PC-9 (cell line): Measurements from ENCODE around the gene ECE2. TPM values are rescaled to one million over a fixed set of nuclear protein-coding genes. Genes with fewer than 3 reads are reported as not detected.

Experiments
- BruUV-seq: library from RNA; stranded (reverse); fragments of 400-500 nt; replicated peaks from 2 replicates; lab custom pipeline; 2021; lab: Mats Ljungman, UMichigan
- CTCF ChIA-PET: fragments of 300-600 bp; sonication (Branson Sonifier 250); formaldehyde crosslinking; loops from one replicate; lab custom pipeline; 2022; ENCODE audit warnings: antibody characterized with exemption; lab: Charles Lee
- POLR2A ChIA-PET: fragments of 300-600 bp; sonication (Branson Sonifier 250); formaldehyde crosslinking; loops from one replicate; lab custom pipeline; 2022; ENCODE audit warnings: antibody characterized with exemption; ENCODE audit not compliant: unreplicated experiment; lab: Charles Lee
- DNase-seq, 2 experiments: peaks; one replicate each; pipeline versions ENCODE4 v3.0.0 to v3.0.0-alpha.2; 2015 to 2022; ENCODE audit warnings: mixed read lengths in 1 of 2
- H2AFZ ChIP-seq: fragments of 200-600 bp; sonication (generic); 2 replicates; pipeline ENCODE4 v1.8.1; 2017; ENCODE audit warnings: antibody characterized with exemption
- H3F3A ChIP-seq: fragments of 200-600 bp; sonication (generic); 2 replicates; pipeline ENCODE4 v1.8.1; 2017; ENCODE audit warnings: antibody characterized with exemption, mild to moderate bottlenecking, low read depth; ENCODE audit not compliant: insufficient read depth
- H3K27ac ChIP-seq: fragments of 200-600 bp; sonication (generic); 2 replicates; pipeline ENCODE4 v1.6.1; 2016; ENCODE audit warnings: mixed run types
- H3K27me3 ChIP-seq: fragments of 200-600 bp; sonication (generic); 2 replicates; pipeline ENCODE4 v1.6.1; 2016; ENCODE audit warnings: low read depth, mixed run types; ENCODE audit not compliant: insufficient read depth
- H3K36me3 ChIP-seq: fragments of 200-600 bp; sonication (generic); 2 replicates; pipeline ENCODE4 v1.6.1; 2016; ENCODE audit warnings: low read depth, mixed run types
- H3K4me1 ChIP-seq: fragments of 200-600 bp; sonication (generic); replicated peaks from 2 replicates; pipeline ENCODE4 v1.6.1; 2016; ENCODE audit warnings: mixed run types; ENCODE audit not compliant: insufficient read depth
- H3K4me2 ChIP-seq: fragments of 200-600 bp; sonication (generic); 2 replicates; pipeline ENCODE4 v1.6.1; 2017; ENCODE audit warnings: mixed run types
- H3K4me3 ChIP-seq: fragments of 200-600 bp; sonication (generic); 2 replicates; pipeline ENCODE4 v1.6.1; 2016; ENCODE audit warnings: mixed run types
- H3K79me2 ChIP-seq: fragments of 200-600 bp; sonication (generic); 2 replicates; pipeline ENCODE4 v1.6.1; 2017; ENCODE audit warnings: low read depth, mixed run types
- H3K9me2 ChIP-seq: fragments of 200-600 bp; sonication (generic); 2 replicates; pipeline ENCODE4 v1.8.1; 2017; ENCODE audit warnings: mild to moderate bottlenecking; ENCODE audit not compliant: insufficient read depth
- H3K9me3 ChIP-seq: fragments of 200-600 bp; sonication (generic); 2 replicates; pipeline ENCODE4 v1.8.1; 2016; ENCODE audit warnings: low read depth; ENCODE audit not compliant: insufficient read depth
- H4K20me1 ChIP-seq: fragments of 200-600 bp; sonication (generic); 2 replicates; pipeline ENCODE4 v1.8.1; 2017; ENCODE audit not compliant: insufficient read depth
- CTCF ChIP-seq: fragments of 200-600 bp; sonication (generic); conservative IDR thresholded peaks from 2 replicates; pipeline ENCODE4 v1.6.1; 2017; ENCODE audit warnings: mixed run types, antibody characterized with exemption, mild to moderate bottlenecking, moderate library complexity
- EZH2 ChIP-seq: fragments of 200-600 bp; sonication (generic); IDR thresholded peaks from 2 replicates; pipeline ENCODE4 v1.8.0; 2017; ENCODE audit warnings: antibody characterized with exemption, low read depth
- intact Hi-C: fragments of 100-400 bp; cut with micrococcal nuclease; formaldehyde crosslinking; loops from one replicate; pipeline ENCODE4 v1.10.0; 2022; ENCODE audit not compliant: unreplicated experiment
- total RNA-seq: library from RNA; stranded (reverse); gene quantifications from 2 replicates; pipeline ENCODE4 v1.2.3, GENCODE V29; 2021

ECE2 gene
- total RNA-seq, 1 experiment from 2014 or later = not detected

- intact Hi-C loops = no loop called here
Measured at GRCh38 chr3:184236033-184236410, 39.8 kb upstream of the ECE2 start.

DNA sequence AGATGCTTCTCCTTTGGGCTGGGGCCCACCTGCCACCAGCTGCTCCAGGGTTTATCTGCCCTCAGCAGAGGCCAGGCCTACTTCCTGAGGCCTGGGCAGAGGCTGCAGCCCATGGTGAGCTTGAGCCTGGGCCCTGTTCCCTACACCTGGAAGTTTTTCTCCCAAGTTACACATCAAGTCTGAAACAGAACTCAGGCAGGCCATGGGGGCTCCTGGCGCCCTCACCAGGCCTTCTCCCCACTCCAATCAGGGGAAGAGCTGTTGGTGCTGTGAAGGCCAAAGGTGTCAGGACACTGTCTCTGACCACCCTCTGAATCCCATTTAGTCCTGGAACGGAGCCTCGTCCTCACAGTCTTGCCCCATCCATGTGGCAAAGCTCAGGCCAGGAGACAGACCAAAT is 39.2 kb upstream of the ECE2 start:
- H2AFZ ChIP-seq = no peak overlapping the region
- H3K4me3 ChIP-seq = no peak overlapping the region
- intact Hi-C loops = no loop called here
- no TSS peak for BruUV-seq
- peaks cover 15% of the 10 kb centered on the region for H3K27me3 ChIP-seq
- peaks cover 21% of the 10 kb centered on the region; the same call in 1 of the 2 replicates for H3F3A ChIP-seq
- no peaks in the 10 kb centered on the region for H3K9me2 ChIP-seq
- TF ChIP-seq CTCF = no peak
- TF ChIP-seq EZH2 = no peak
- H3K27ac ChIP-seq = no peak overlapping the region
- CTCF ChIA-PET = interaction anchor here (0.9 kb wide), 1 partner anchor 9 kb away, joined by 3 read pairs; no protein-coding TSS in a partner anchor
- H3K4me2 ChIP-seq = no peak overlapping the region
- H4K20me1 ChIP-seq = peaks cover 8% of the 10 kb centered on the region
- no peak for DNase-seq
- H3K79me2 ChIP-seq = no peaks in the 10 kb centered on the region
- no peaks in the 10 kb centered on the region for H3K9me3 ChIP-seq
- no peaks in the 10 kb centered on the region for H3K36me3 ChIP-seq
- H3K4me1 ChIP-seq = peaks cover 9% of the 10 kb centered on the region
- POLR2A ChIA-PET = interaction anchor here (0.6 to 0.7 kb wide), 2 partner anchors 37 to 341 kb away, joined by 4 to 18 read pairs; no protein-coding TSS in a partner anchor

More at GRCh38 chr3:184236033-184236410, 39.8 kb upstream of the ECE2 start:
- Histone ChIP-seq H2AFZ (no peak overlapping the region), H3K9me2 (no peaks in the 10 kb centered on the region), H3K4me1 (peaks cover 9% of the 10 kb centered on the region), H3K4me2 (no peak overlapping the region), H3K27me3 (peaks cover 21% of the 10 kb centered on the region), H3K27ac (no peak overlapping the region), H3K9me3 (no peaks in the 10 kb centered on the region), H3K36me3 (no peaks in the 10 kb centered on the region), H3F3A (peaks cover 23% of the 10 kb centered on the region; the same call in 1 of the 2 replicates), H4K20me1 (peaks cover 6% of the 10 kb centered on the region), H3K4me3 (no peak overlapping the region), H3K79me2 (no peaks in the 10 kb centered on the region)
- CTCF ChIA-PET = interaction anchor here (0.9 kb wide), 1 partner anchor 8 kb away, joined by 3 read pairs; no protein-coding TSS in a partner anchor
- POLR2A ChIA-PET = no interaction called here
- no peak for TF ChIP-seq CTCF
- TF ChIP-seq EZH2 = no peak
- DNase-seq = no peak
- no TSS peak for BruUV-seq

DNA sequence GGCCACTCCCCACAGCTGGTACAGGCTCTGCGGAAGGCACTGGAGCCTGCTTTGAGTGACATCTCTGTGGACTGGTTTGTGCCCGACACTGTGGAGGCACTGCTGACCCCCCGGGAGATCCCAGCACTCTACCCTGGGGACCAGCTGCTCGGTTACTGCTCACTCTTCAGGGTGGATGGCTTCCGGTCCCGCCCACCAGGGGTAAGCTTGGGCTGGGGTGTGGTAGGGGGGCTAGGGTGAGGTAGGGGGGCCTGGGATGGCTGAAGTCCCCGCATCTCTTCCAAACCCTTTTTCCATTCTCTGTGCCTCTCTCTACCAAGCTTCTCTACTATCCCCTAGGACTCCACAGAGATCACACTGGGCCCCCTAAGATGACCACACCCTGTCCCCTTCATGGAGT is 38.6 kb upstream of the ECE2 start:
- no peaks in the 10 kb centered on the region for H3K9me2 ChIP-seq
- peaks cover 9% of the 10 kb centered on the region; the same call in 1 of the 2 replicates for H3K27me3 ChIP-seq
- H3K4me1 ChIP-seq = peaks cover 12% of the 10 kb centered on the region
- H3K9me3 ChIP-seq = no peaks in the 10 kb centered on the region
- CTCF ChIA-PET = interaction anchor here (0.9 kb wide), 1 partner anchor 10 kb away, joined by 3 read pairs; no protein-coding TSS in a partner anchor
- no peak overlapping the region for H2AFZ ChIP-seq
- POLR2A ChIA-PET = interaction anchor here (0.6 to 0.7 kb wide), 2 partner anchors 38 to 342 kb away, joined by 4 to 18 read pairs; no protein-coding TSS in a partner anchor
- DNase-seq = no peak
- no peak overlapping the region for H3K4me3 ChIP-seq
- intact Hi-C loops = no loop called here
- H3K79me2 ChIP-seq = no peaks in the 10 kb centered on the region
- TF ChIP-seq CTCF (no peak), EZH2 (no peak)
- no peak overlapping the region for H3K27ac ChIP-seq
- H3F3A ChIP-seq = peaks cover 17% of the 10 kb centered on the region; the same call in 1 of the 2 replicates
- no TSS peak for BruUV-seq
- peaks cover 10% of the 10 kb centered on the region for H4K20me1 ChIP-seq
- H3K4me2 ChIP-seq = no peak overlapping the region
- H3K36me3 ChIP-seq = 0 out of 2 replicates have a peak, but pooled peaks cover under 1% of the 10 kb centered on the region
